Right ventricle myocardium superior (tissue), 1 donor: ENCODE measurements around the gene POLA1. TPM values are rescaled to one million over a fixed set of nuclear protein-coding genes. Genes with fewer than 3 reads are reported as not detected.

Experiments
- ATAC-seq: fragments of 200-7000 bp; cut with Tn5 transposase; one replicate; pipeline ENCODE4 v1.9.1; 2020; ENCODE audit warnings: mild to moderate bottlenecking; ENCODE audit not compliant: poor library complexity
- DNase-seq: peaks from one replicate; pipeline ENCODE4 v3.0.0-alpha.2; 2020
- intact Hi-C: fragments of 100-400 bp; cut with DNase I; formaldehyde crosslinking; loops from one replicate; pipeline ENCODE4 v1.11.2; 2022
- total RNA-seq: library from RNA; stranded (reverse); fragmentation: NEBNext Ultra II Directional; extraction: Animal tissue kit (Norgen Biotek cat#: 25700); gene quantifications from one replicate; pipeline ENCODE4 v1.2.1, GENCODE V29; 2021
- donor health status: DM: no; HTN: yes; CAD: no; lungs with severe emphysema.

Gene POLA1
- total RNA-seq, 1 donor from 2014 or later = 5.9 TPM

DNA sequence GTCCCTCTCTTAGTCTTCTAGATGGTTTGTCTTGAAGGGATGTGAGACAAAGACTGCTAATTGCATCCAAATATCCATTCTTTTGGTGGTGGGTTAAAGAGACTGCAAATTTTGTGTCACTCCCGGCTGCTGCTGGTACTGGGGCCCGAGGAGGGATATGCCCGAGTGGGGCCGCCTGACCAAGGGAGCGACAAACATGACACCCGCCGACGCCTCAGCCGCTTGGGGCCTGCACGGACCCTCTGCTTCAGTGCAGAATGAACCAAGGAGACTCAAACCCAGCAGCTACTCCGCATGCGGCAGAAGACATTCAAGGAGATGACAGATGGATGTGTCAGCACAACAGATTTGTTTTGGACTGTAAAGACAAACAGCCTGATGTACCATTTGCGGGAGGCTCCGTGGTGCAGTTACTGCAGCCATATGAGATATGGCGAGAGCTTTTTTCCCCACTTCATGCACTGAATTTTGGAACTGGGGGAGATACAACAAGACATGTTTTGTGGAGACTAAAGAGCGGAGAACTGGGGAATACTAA lies 335.6 kb downstream of the POLA1 start:
- intact Hi-C loops = no loop called here
- DNase-seq (no peak), ATAC-seq (no peak)

DNA sequence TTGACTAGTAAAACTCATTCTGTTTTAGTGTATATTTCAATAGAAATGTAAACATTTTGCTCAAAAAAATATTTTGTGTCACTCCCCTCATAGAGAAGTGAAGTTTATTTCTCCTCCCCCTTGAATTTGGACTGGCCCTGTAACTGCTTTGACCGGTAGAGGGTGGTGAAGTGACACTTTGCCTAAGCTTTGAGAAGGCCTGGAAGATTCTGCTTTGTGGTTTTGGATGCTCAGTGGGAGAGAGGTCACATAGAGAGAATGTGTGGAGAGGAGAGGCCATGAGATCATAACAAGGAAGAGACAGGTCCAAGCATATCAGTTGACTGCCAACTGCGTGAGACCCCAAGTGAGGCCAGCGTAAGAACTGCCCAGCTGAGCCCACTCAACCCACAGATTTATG lies 341.2 kb downstream of the POLA1 start:
- ATAC-seq (no peak), DNase-seq (no peak)
- intact Hi-C loops = no loop called here

DNA sequence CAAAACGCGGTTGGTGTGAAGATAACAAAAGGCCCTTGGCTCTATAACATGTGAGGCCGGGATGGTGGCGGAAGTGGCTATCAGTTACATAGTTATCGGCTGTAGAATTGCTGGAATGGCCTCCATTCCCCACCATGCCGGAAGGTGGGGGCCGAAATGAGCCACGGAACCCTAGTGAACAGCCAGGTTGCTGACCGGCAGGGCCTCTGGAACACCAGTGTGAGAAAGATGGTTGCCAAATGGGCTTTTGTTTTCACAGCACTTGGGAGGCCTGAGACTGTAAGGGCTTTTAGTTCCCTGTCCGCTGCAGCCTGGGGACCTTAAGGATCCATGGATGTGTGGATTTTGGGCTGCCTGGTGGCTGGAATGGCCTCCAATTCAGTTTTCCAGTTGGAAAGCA lies 345.3 kb downstream of the POLA1 start:
- intact Hi-C loops = no loop called here
- ATAC-seq (no peak), DNase-seq (no peak)

GRCh38 chrX:25043192-25043591 lies 349.5 kb downstream of the POLA1 start:
- ATAC-seq (no peak), DNase-seq (no peak)
- intact Hi-C loops = no loop called here

Other genes starting within 250 kb of the POLA1 start
- 5.1 TPM for gene PDK3, start 228.6 kb upstream of the POLA1 start, total RNA-seq
- gene PCYT1B, start 46.6 kb upstream of the POLA1 start, total RNA-seq = not detected